Loucy (cell line): Measurements from ENCODE around the gene PCSK9.

Source experiments
- EZH2phosphoT487 ChIP-seq: fragments of 200-600 bp; IDR thresholded peaks from 2 replicates; pipeline ENCODE4 v1.6.1; 2018; ENCODE audit warnings: antibody characterized with exemption, mild to moderate bottlenecking, moderate library complexity, borderline replicate concordance
- TF ChIP-seq, protein P1 (sequence below): fragments of 200-600 bp; sonication (generic); conservative IDR thresholded peaks from 2 replicates; pipeline ENCODE4 v1.5.1; 2014; ENCODE audit warnings: mild to moderate bottlenecking, antibody characterized with exemption, low read length

DNA sequence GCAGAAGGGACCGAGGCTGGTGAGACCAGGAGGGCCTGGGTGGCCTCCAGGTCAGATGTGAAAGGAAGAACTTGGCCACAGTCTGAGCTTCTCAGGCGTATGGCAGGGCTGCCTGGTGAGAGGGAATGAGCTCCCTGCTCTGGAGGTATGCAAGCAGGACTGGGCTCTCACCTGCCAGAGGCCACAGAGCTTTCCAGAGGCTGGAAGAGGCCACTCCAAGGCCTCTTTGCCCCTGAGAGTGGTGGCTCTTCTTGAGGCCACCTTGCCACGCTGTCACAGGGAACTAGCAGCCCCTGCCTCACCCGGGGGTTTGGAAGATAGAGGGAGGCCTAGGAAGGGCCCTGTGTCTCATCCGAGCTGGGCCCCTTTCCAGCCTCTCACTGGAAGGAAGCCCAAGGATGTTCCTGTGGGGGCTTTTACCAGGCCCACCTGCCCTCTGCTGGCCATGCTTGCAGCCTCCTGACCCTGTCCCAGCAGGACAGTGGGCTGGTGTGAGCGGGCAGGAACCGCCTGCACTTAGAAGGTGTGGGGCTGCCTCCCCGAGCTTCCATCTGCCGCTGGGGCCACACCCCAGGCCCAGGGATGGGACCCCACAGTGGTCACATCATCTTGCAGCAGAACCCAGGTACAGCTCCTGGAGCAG lies 10.0 kb downstream of the PCSK9 start:
- TF ChIP-seq, protein P1, sequence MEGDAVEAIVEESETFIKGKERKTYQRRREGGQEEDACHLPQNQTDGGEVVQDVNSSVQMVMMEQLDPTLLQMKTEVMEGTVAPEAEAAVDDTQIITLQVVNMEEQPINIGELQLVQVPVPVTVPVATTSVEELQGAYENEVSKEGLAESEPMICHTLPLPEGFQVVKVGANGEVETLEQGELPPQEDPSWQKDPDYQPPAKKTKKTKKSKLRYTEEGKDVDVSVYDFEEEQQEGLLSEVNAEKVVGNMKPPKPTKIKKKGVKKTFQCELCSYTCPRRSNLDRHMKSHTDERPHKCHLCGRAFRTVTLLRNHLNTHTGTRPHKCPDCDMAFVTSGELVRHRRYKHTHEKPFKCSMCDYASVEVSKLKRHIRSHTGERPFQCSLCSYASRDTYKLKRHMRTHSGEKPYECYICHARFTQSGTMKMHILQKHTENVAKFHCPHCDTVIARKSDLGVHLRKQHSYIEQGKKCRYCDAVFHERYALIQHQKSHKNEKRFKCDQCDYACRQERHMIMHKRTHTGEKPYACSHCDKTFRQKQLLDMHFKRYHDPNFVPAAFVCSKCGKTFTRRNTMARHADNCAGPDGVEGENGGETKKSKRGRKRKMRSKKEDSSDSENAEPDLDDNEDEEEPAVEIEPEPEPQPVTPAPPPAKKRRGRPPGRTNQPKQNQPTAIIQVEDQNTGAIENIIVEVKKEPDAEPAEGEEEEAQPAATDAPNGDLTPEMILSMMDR: no peak
- no peak for TF ChIP-seq EZH2phosphoT487
